ENCODE data around the gene GHRHR. TPM values are rescaled to one million over a fixed set of nuclear protein-coding genes. Genes with fewer than 3 reads are reported as not detected.

The GHRHR gene
- total RNA-seq, 6 experiments from 2014 or later: 0.37 to 0.60 (median 0.59) TPM; not detected in 3

GRCh38 chr7:30986331-30986730 is 22.6 kb downstream of the GHRHR start:
- no peaks in the 10 kb centered on the region for H3K4me1 ChIP-seq
- 74% methylated on average over 6 of the region's 8 CpGs for WGBS (ENCODE audit: insufficient coverage, low coverage, low lambda C conversion rate, missing lambda C conversion rate)
- no peaks in the 10 kb centered on the region for H3K9me3 ChIP-seq
- DNase-seq (no peak), ATAC-seq (no peak)
- H3K27me3 ChIP-seq: no peaks in the 10 kb centered on the region
- no peaks in the 10 kb centered on the region for H3K36me3 ChIP-seq
- TF ChIP-seq CTCF (IDR thresholded peaks at IDR 0.05) (no peak), POLR2A (IDR thresholded peaks at IDR 0.05) (no peak)
- intact Hi-C loops (cut with DNase I): loop anchor here in 1 of 2 donors (5.0 kb wide), 1 partner anchor 136 kb away; no protein-coding TSS in a partner anchor
- no peak overlapping the region for H3K4me3 ChIP-seq
- H3K27ac ChIP-seq: no peak overlapping the region

GRCh38 chr7:30986738-30987137 is 23.0 kb downstream of the GHRHR start:
- no peak for TF ChIP-seq CTCF (IDR thresholded peaks at IDR 0.05)
- TF ChIP-seq POLR2A (IDR thresholded peaks at IDR 0.05): no peak
- Histone ChIP-seq H3K4me3 (no peak overlapping the region), H3K4me1 (no peaks in the 10 kb centered on the region), H3K27ac (no peak overlapping the region), H3K27me3 (no peaks in the 10 kb centered on the region), H3K9me3 (no peaks in the 10 kb centered on the region), H3K36me3 (no peaks in the 10 kb centered on the region)
- intact Hi-C loops (cut with DNase I): loop anchor here in 1 of 2 donors (5.0 kb wide), 1 partner anchor 136 kb away; no protein-coding TSS in a partner anchor
- 31% methylated on average over 13 of the region's 16 CpGs for WGBS (ENCODE audit: insufficient coverage, low coverage, low lambda C conversion rate, missing lambda C conversion rate)
- ATAC-seq (no peak), DNase-seq (no peak)

- no peak overlapping the region for H3K27ac ChIP-seq
- H3K27me3 ChIP-seq: no peaks in the 10 kb centered on the region
- intact Hi-C loops (cut with DNase I): loop anchor here in 1 of 2 donors (5.0 kb wide), 1 partner anchor 135 kb away; no protein-coding TSS in a partner anchor
- ATAC-seq (no peak), DNase-seq (no peak)
- TF ChIP-seq CTCF (IDR thresholded peaks at IDR 0.05): no peak
- no peak for TF ChIP-seq POLR2A (IDR thresholded peaks at IDR 0.05)
- no peaks in the 10 kb centered on the region for H3K36me3 ChIP-seq
- no peaks in the 10 kb centered on the region for H3K9me3 ChIP-seq
- 61% methylated on average over 7 of the region's 7 CpGs for WGBS (ENCODE audit: insufficient coverage, low coverage, low lambda C conversion rate, missing lambda C conversion rate)
- H3K4me1 ChIP-seq: no peaks in the 10 kb centered on the region
- H3K4me3 ChIP-seq: no peak overlapping the region
Measured at GRCh38 chr7:30987178-30987577, 23.4 kb downstream of the GHRHR start.

- intact Hi-C loops (cut with DNase I): loop anchor here in 1 of 2 donors (5.0 kb wide), 1 partner anchor 134 kb away; no protein-coding TSS in a partner anchor
- WGBS (ENCODE audit: insufficient coverage, low coverage, low lambda C conversion rate, missing lambda C conversion rate): 40% methylated on average over 1 of the region's 5 CpGs
Measured at GRCh38 chr7:30987936-30988335, 24.2 kb downstream of the GHRHR start.

More at GRCh38 chr7:30987936-30988335, 24.2 kb downstream of the GHRHR start:
- no peak for DNase-seq
- Histone ChIP-seq H3K27me3 (no peaks in the 10 kb centered on the region), H3K9me3 (no peaks in the 10 kb centered on the region), H3K36me3 (no peaks in the 10 kb centered on the region), H3K4me1 (no peaks in the 10 kb centered on the region), H3K4me3 (no peak overlapping the region), H3K27ac (no peak overlapping the region)
- TF ChIP-seq CTCF (IDR thresholded peaks at IDR 0.05): no peak
- no peak for TF ChIP-seq POLR2A (IDR thresholded peaks at IDR 0.05)
- ATAC-seq: no peak
